KOPT-K1 (cell line): ENCODE data around the gene PIP4K2A.

ENCODE experiments used
- H3K27ac ChIP-seq: fragments of 200-600 bp; sonication (generic); 2 replicates; pipeline ENCODE4 v1.5.1; 2016; ENCODE audit warnings: antibody characterized with exemption, mild to moderate bottlenecking, low read depth, low read length; ENCODE audit not compliant: poor library complexity, severe bottlenecking
- H3K36me3 ChIP-seq: fragments of 200-600 bp; sonication (generic); 2 replicates; pipeline ENCODE4 v1.5.1; 2017; ENCODE audit warnings: antibody characterized with exemption, mild to moderate bottlenecking, low read length, moderate library complexity; ENCODE audit not compliant: insufficient read depth
- H3K9me3 ChIP-seq: fragments of 200-600 bp; sonication (generic); 2 replicates; pipeline ENCODE4 v1.5.1; 2017; ENCODE audit warnings: antibody characterized with exemption, low read length, mild to moderate bottlenecking; ENCODE audit not compliant: insufficient read depth, poor library complexity, severe bottlenecking

PIP4K2A gene

GRCh38 chr10:22583683-22584082, 130.7 kb downstream of the PIP4K2A start:
- no peak overlapping the region for H3K27ac ChIP-seq
- peaks cover 80% of the 10 kb centered on the region for H3K36me3 ChIP-seq
- no peaks in the 10 kb centered on the region for H3K9me3 ChIP-seq

GRCh38 chr10:22581461-22581860, 132.9 kb downstream of the PIP4K2A start:
- Histone ChIP-seq H3K27ac (no peak overlapping the region), H3K9me3 (no peaks in the 10 kb centered on the region), H3K36me3 (peaks cover 81% of the 10 kb centered on the region)

GRCh38 chr10:22580711-22581110, 133.7 kb downstream of the PIP4K2A start:
- no peaks in the 10 kb centered on the region for H3K9me3 ChIP-seq
- peaks cover 88% of the 10 kb centered on the region for H3K36me3 ChIP-seq
- no peak overlapping the region for H3K27ac ChIP-seq

- no peaks in the 10 kb centered on the region for H3K9me3 ChIP-seq
- peaks cover 94% of the 10 kb centered on the region for H3K36me3 ChIP-seq
- no peak overlapping the region for H3K27ac ChIP-seq
These were observed 134.6 kb downstream of the PIP4K2A start for GRCh38 chr10:22579826-22580225.

GRCh38 chr10:22573820-22574569, 140.4 kb downstream of the PIP4K2A start:
- H3K9me3 ChIP-seq, result no peaks in the 10 kb centered on the region
- H3K27ac ChIP-seq, result no peak overlapping the region
- H3K36me3 ChIP-seq, result peaks cover 82% of the 10 kb centered on the region

GRCh38 chr10:22570733-22571430, 143.5 kb downstream of the PIP4K2A start:
- H3K27ac ChIP-seq, result no peak overlapping the region
- H3K9me3 ChIP-seq, result peaks cover 22% of the 10 kb centered on the region
- peaks cover 83% of the 10 kb centered on the region for H3K36me3 ChIP-seq

GRCh38 chr10:22570234-22570633, 144.1 kb downstream of the PIP4K2A start:
- H3K36me3 ChIP-seq, result peaks cover 78% of the 10 kb centered on the region
- peaks cover 23% of the 10 kb centered on the region for H3K9me3 ChIP-seq
- no peak overlapping the region for H3K27ac ChIP-seq

- peaks cover 85% of the 10 kb centered on the region for H3K36me3 ChIP-seq
- H3K9me3 ChIP-seq, result peaks cover 23% of the 10 kb centered on the region
- no peak overlapping the region for H3K27ac ChIP-seq
These were observed 145.4 kb downstream of the PIP4K2A start for GRCh38 chr10:22568928-22569327.

GRCh38 chr10:22564060-22564459, 150.3 kb downstream of the PIP4K2A start:
- Histone ChIP-seq H3K36me3 (peaks cover 84% of the 10 kb centered on the region), H3K9me3 (peaks cover 23% of the 10 kb centered on the region), H3K27ac (peak overlapping the region; percentile 44)

GRCh38 chr10:22561909-22562308, 152.5 kb downstream of the PIP4K2A start:
- Histone ChIP-seq H3K27ac (no peak overlapping the region), H3K9me3 (peaks cover 11% of the 10 kb centered on the region), H3K36me3 (peaks cover 66% of the 10 kb centered on the region)

- H3K9me3 ChIP-seq, result peaks cover under 1% of the 10 kb centered on the region
- peaks cover 55% of the 10 kb centered on the region for H3K36me3 ChIP-seq
- H3K27ac ChIP-seq, result no peak overlapping the region
These were observed 153.5 kb downstream of the PIP4K2A start for GRCh38 chr10:22560913-22561239.

GRCh38 chr10:22560096-22560912, 154.1 kb downstream of the PIP4K2A start:
- H3K27ac ChIP-seq, result no peak overlapping the region
- no peaks in the 10 kb centered on the region for H3K9me3 ChIP-seq
- peaks cover 57% of the 10 kb centered on the region for H3K36me3 ChIP-seq

- Histone ChIP-seq H3K9me3 (no peaks in the 10 kb centered on the region), H3K27ac (no peak overlapping the region), H3K36me3 (peaks cover 41% of the 10 kb centered on the region)
These were observed 157.1 kb downstream of the PIP4K2A start for GRCh38 chr10:22557321-22557720.

GRCh38 chr10:22556774-22557173, 157.6 kb downstream of the PIP4K2A start:
- Histone ChIP-seq H3K27ac (no peak overlapping the region), H3K9me3 (no peaks in the 10 kb centered on the region), H3K36me3 (peaks cover 43% of the 10 kb centered on the region)

GRCh38 chr10:22554461-22555182, 159.8 kb downstream of the PIP4K2A start:
- H3K9me3 ChIP-seq, result no peaks in the 10 kb centered on the region
- peaks cover 42% of the 10 kb centered on the region for H3K36me3 ChIP-seq
- no peak overlapping the region for H3K27ac ChIP-seq
